K562 (cell line): ENCODE results near the gene KDM4F. TPM values are rescaled to one million over a fixed set of nuclear protein-coding genes. Genes with fewer than 3 reads are reported as not detected.
A peak's percentile ranks its signal among the peaks of the same experiment; 100 is the strongest.

Source experiments
- CHD1 ChIP-seq: fragments of 200-600 bp; sonication (generic); IDR thresholded peaks from one replicate; pipeline ENCODE4 v1.6.1; 2012; ENCODE audit warnings: mild to moderate bottlenecking, moderate library complexity, low read length, inconsistent platforms
- EHMT2 ChIP-seq: fragments of 450-650 bp; IDR thresholded peaks from 2 replicates; pipeline ENCODE4 v1.6.1; 2018; ENCODE audit warnings: antibody characterized with exemption
- ELF4 ChIP-seq: fragments of 450-650 bp; formaldehyde crosslinking; IDR thresholded peaks from 2 replicates; pipeline ENCODE4 v1.4.0; 2022; ENCODE audit warnings: missing genetic modification characterization
- MAFF ChIP-seq: IDR thresholded peaks from 2 replicates; pipeline ENCODE4 v1.6.1; 2012; ENCODE audit warnings: low read length, improper control_type of control experiment
- MYC ChIP-seq, 2 experiments: fragments of 250-450 bp in 1 of 2; sonication (Bioruptor Pico) in 1 of 2; IDR thresholded peaks; 2 replicates each; pipeline versions ENCODE4 v1.5.1 to v1.6.1; 2012 to 2021; ENCODE audit warnings: low read depth in 2 of 2, borderline replicate concordance in 1 of 2, improper control_type of control experiment in 1 of 2, low read length in 1 of 2, mild to moderate bottlenecking in 1 of 2, moderate library complexity in 1 of 2
- PBX2 ChIP-seq, 2 experiments: IDR thresholded peaks in 1 of 2; conservative IDR thresholded peaks in 1 of 2; 2 replicates each; pipeline ENCODE4 v1.6.1; 2016; ENCODE audit warnings: low read depth in 2 of 2, mild to moderate bottlenecking in 1 of 2, missing compliant biosample characterization in 1 of 2, missing genetic modification characterization in 1 of 2, moderate library complexity in 1 of 2
- PHF21A ChIP-seq: fragments of 450-650 bp; IDR thresholded peaks from 2 replicates; pipeline ENCODE4 v1.6.1; 2017; ENCODE audit warnings: low read depth, borderline replicate concordance
- PTRF ChIP-seq: fragments of 450-650 bp; IDR thresholded peaks from 2 replicates; pipeline ENCODE4 v1.6.1; 2016; ENCODE audit warnings: mild to moderate bottlenecking, missing genetic modification characterization, missing compliant biosample characterization
- RBFOX2 ChIP-seq: fragments of 200-400 bp; formaldehyde crosslinking; IDR thresholded peaks from 2 replicates; pipeline ENCODE4 v1.6.1; 2017; ENCODE audit warnings: low read depth, mild to moderate bottlenecking, low read length, moderate library complexity
- TBP ChIP-seq: optimal IDR thresholded peaks from 2 replicates; pipeline ENCODE3; 2011; ENCODE audit warnings: low read depth, low read length, improper control_type of control experiment
- TFAP4 ChIP-seq: sonication (generic); formaldehyde crosslinking; IDR thresholded peaks from 2 replicates; pipeline ENCODE4 v1.8.0; 2022; ENCODE audit warnings: missing genetic modification reagents, mild to moderate bottlenecking, moderate library complexity, borderline replicate concordance
- ZBTB17 ChIP-seq: fragments of 450-650 bp; formaldehyde crosslinking; IDR thresholded peaks from 2 replicates; pipeline ENCODE4 v1.4.0; 2020; ENCODE audit warnings: mild to moderate bottlenecking
- ZBTB26 ChIP-seq: fragments of 450-650 bp; formaldehyde crosslinking; IDR thresholded peaks from 2 replicates; pipeline ENCODE4 v1.4.0; 2022; ENCODE audit warnings: missing genetic modification characterization
- ZFP30 ChIP-seq: fragments of 250-450 bp; sonication (Bioruptor Pico); IDR thresholded peaks from 2 replicates; pipeline ENCODE4 v1.8.0; 2022; ENCODE audit warnings: moderate library complexity, mild to moderate bottlenecking, inconsistent platforms, borderline replicate concordance
- ZNF23 ChIP-seq: fragments of 250-450 bp; sonication (Bioruptor Pico); IDR thresholded peaks from 2 replicates; pipeline ENCODE4 v1.4.0; 2020; ENCODE audit warnings: mild to moderate bottlenecking
- ZNF311 ChIP-seq: fragments of 250-450 bp; sonication (Bioruptor Pico); IDR thresholded peaks from 2 replicates; pipeline ENCODE4 v1.4.0; 2020; ENCODE audit warnings: mild to moderate bottlenecking, moderate library complexity
- ZNF431 ChIP-seq: sonication (generic); formaldehyde crosslinking; IDR thresholded peaks from 2 replicates; pipeline ENCODE4 v1.8.0; 2022; ENCODE audit warnings: mild to moderate bottlenecking, missing genetic modification reagents
- ZNF586 ChIP-seq: fragments of 450-650 bp; formaldehyde crosslinking; conservative IDR thresholded peaks from 2 replicates; pipeline ENCODE4 v1.4.0; 2020; ENCODE audit warnings: mild to moderate bottlenecking, moderate library complexity
- polyA plus RNA-seq, 8 experiments: library from polyadenylated mRNA; depleted of rRNA in 4 of 8; stranded (reverse) in 5 of 8; unstranded in 3 of 8; fragments of >200 nt; fragmentation: Nextera tagmentation in 2 of 8; fragmentation: Illumina TruSeq in 1 of 8; extraction: Ambion mirVana in 2 of 8; extraction: Trizol in 1 of 8; gene quantifications; 2 replicates each; pipeline versions ENCODE4 v1.2.1 to v1.2.3, GENCODE V29; 2011 to 2014; ENCODE audit warnings: inconsistent platforms in 1 of 8, missing spikeins in 1 of 8
- total RNA-seq, 7 experiments: library from RNA; depleted of rRNA in 6 of 7; stranded (reverse); fragments of >200 nt in 6 of 7; fragmentation: Illumina TruSeq in 2 of 7; extraction: Trizol in 2 of 7; gene quantifications; 2 replicates each; pipeline versions ENCODE4 v1.2.1 to v1.2.3, GENCODE V29; 2011 to 2021; ENCODE audit warnings: low replicate concordance in 1 of 7

The KDM4F gene
- total and polyA plus RNA-seq, 9 of the 15 experiments (the other 6 are each of a cell fraction or from before 2014, with no cell fraction given), result not detected

GRCh38 chr11:95068549-95068948 is 19.3 kb downstream of the KDM4F start (continued):
- TF ChIP-seq TFAP4 (CRISPR knock-in tag) (no peak), RBFOX2 (peak; percentile 67), ZFP30 (CRISPR knock-in tag) (no peak), MYC (IDR thresholded peaks at IDR 0.05; ENCODE audit: low read depth, low read length) (peak; percentile 75), MYC (CRISPR knock-in tag; IDR thresholded peaks at IDR 0.05; ENCODE audit: borderline replicate concordance, low read depth) (no peak), MAFF (no peak), ZNF23 (CRISPR knock-in tag) (no peak), ZBTB26 (no peak), CHD1 (no peak), PHF21A (no peak), ZNF431 (CRISPR knock-in tag) (no peak), TBP (peak; percentile 73), PTRF (tag) (no peak), EHMT2 (no peak), ZNF586 (CRISPR knock-in tag) (no peak), ZNF311 (CRISPR knock-in tag) (no peak), ZBTB17 (CRISPR knock-in tag) (peak; percentile 94), PBX2 (CRISPR knock-in tag; IDR thresholded peaks at IDR 0.05; ENCODE audit: low read depth) (no peak), PBX2 (tag; conservative IDR thresholded peaks at IDR 0.05; ENCODE audit: low read depth) (peak; percentile 89), ELF4 (0 out of 2 replicates have a peak, but pooled peaks have one; percentile 53)
